ENCODE measurements around the gene BIN2. TPM values are rescaled to one million over a fixed set of nuclear protein-coding genes. Genes with fewer than 3 reads are reported as not detected.

Gene BIN2
- total and polyA plus RNA-seq, 8 donors = 3.8 to 46.0 (median 6.2) TPM

GRCh38 chr12:51346581-51346980 lies 22.6 kb upstream of the BIN2 start, which contains the start of gene CELA1:
Gene CELA1, minus strand, starts transcription at chr12:51346679. Its CDS starts 41 bp downstream, at chr12:51346638.
- no peak within 1 kb of the TSS for H3K4me3 ChIP-seq
- H3K27ac ChIP-seq = no peak within 1 kb of the TSS
- no peaks in the 10 kb centered on the region for H3K4me1 ChIP-seq
- no peaks in the 10 kb centered on the region for H3K27me3 ChIP-seq
- no peaks in the 10 kb centered on the region for H3K9me3 ChIP-seq
- intact Hi-C loops (cut with DNase I) = loop anchor here in 1 of 2 donors (10.0 kb wide), 1 partner anchor 72 kb away; the partner anchor contains the start of gene SMAGP
- TF ChIP-seq CTCF (IDR thresholded peaks at IDR 0.05) = no peak
- ATAC-seq = no peak
- no peaks in the 10 kb centered on the region for H3K36me3 ChIP-seq
- DNase-seq = no peak

- Histone ChIP-seq H3K9me3 (no peaks in the 10 kb centered on the region), H3K27me3 (no peaks in the 10 kb centered on the region), H3K4me1 (peaks cover 0 to 9% of the 10 kb centered on the region in 2 donors), H3K4me3 (no peak overlapping the region), H3K27ac (no peak overlapping the region), H3K36me3 (no peaks in the 10 kb centered on the region)
- intact Hi-C loops (cut with DNase I) = loop anchor here in 1 of 2 donors (10.0 kb wide), 1 partner anchor 71 kb away; the partner anchor contains the start of gene SMAGP
- TF ChIP-seq CTCF (IDR thresholded peaks at IDR 0.05) = no peak
- ATAC-seq (no peak), DNase-seq (no peak)
Observed at GRCh38 chr12:51345681-51346080, 21.7 kb upstream of the BIN2 start.

- Histone ChIP-seq H3K27ac (no peak overlapping the region), H3K27me3 (no peaks in the 10 kb centered on the region), H3K4me1 (peaks cover 0 to 10% of the 10 kb centered on the region in 2 donors), H3K4me3 (no peak overlapping the region), H3K36me3 (no peaks in the 10 kb centered on the region), H3K9me3 (no peaks in the 10 kb centered on the region)
- TF ChIP-seq CTCF (IDR thresholded peaks at IDR 0.05) = no peak
- intact Hi-C loops (cut with DNase I) = loop anchor here in 1 of 2 donors (10.0 kb wide), 1 partner anchor 68 kb away; the partner anchor contains the start of gene SMAGP
- DNase-seq = no peak
- ATAC-seq = no peak
Observed at GRCh38 chr12:51343201-51343600, 19.2 kb upstream of the BIN2 start.

GRCh38 chr12:51342416-51342815 lies 18.4 kb upstream of the BIN2 start:
- TF ChIP-seq CTCF (IDR thresholded peaks at IDR 0.05) = no peak
- intact Hi-C loops (cut with DNase I) = loop anchor here in 1 of 2 donors (10.0 kb wide), 1 partner anchor 68 kb away; the partner anchor contains the start of gene SMAGP
- no peak for DNase-seq

GRCh38 chr12:51341251-51342007 lies 17.5 kb upstream of the BIN2 start:
- Histone ChIP-seq H3K27ac (no peak overlapping the region), H3K4me3 (no peak overlapping the region), H3K27me3 (no peaks in the 10 kb centered on the region), H3K9me3 (no peaks in the 10 kb centered on the region), H3K4me1 (peaks cover 2 to 14% of the 10 kb centered on the region in 2 donors), H3K36me3 (no peaks in the 10 kb centered on the region)
- DNase-seq = peak in 3 of 4 donors; percentile 65 to 76 (median 74)
- peak; percentile 93 to 96 for TF ChIP-seq CTCF (IDR thresholded peaks at IDR 0.05)
- intact Hi-C loops (cut with DNase I) = loop anchor here in 1 of 2 donors (10.0 kb wide), 1 partner anchor 67 kb away; the partner anchor contains the start of gene SMAGP
- peak; percentile 98 for ATAC-seq

More at GRCh38 chr12:51342416-51342815, 18.4 kb upstream of the BIN2 start:
- no peaks in the 10 kb centered on the region for H3K9me3 ChIP-seq
- no peak for ATAC-seq
- H3K4me1 ChIP-seq = peaks cover 0 to 10% of the 10 kb centered on the region in 2 donors
- no peaks in the 10 kb centered on the region for H3K27me3 ChIP-seq
- no peaks in the 10 kb centered on the region for H3K36me3 ChIP-seq
- no peak overlapping the region for H3K27ac ChIP-seq
- no peak overlapping the region for H3K4me3 ChIP-seq

Measured in left lung (tissue), 10 donors.